GM12878 (cell line): ENCODE data around the gene ADPRS. TPM values are rescaled to one million over a fixed set of nuclear protein-coding genes. Genes with fewer than 3 reads are reported as not detected.

Source experiments
- ATAC-seq: fragments of 200-7000 bp; cut with Tn5 transposase; 3 replicates; pipeline ENCODE4 v1.9.1; 2020; ENCODE audit warnings: mild to moderate bottlenecking, moderate library complexity
- BruUV-seq: library from RNA; stranded (reverse); fragments of 400-500 nt; replicated peaks from 2 replicates; lab custom pipeline; 2021; lab: Mats Ljungman, UMichigan
- CTCF ChIA-PET: fragments of 300-600 bp; sonication (Branson Sonifier 250); formaldehyde crosslinking; extraction: SDS; loops from one replicate; lab custom pipeline; 2021; ENCODE audit warnings: inconsistent platforms; lab: Yijun Ruan, JAX
- POLR2A ChIA-PET: fragments of 350-600 bp; formaldehyde crosslinking; extraction: SDS; loops from one replicate; lab custom pipeline; 2021; ENCODE audit warnings: inconsistent platforms; lab: Charles Lee
- RAD21 ChIA-PET: fragments of 300-600 bp; sonication (Branson Sonifier 250); formaldehyde crosslinking; loops from one replicate; lab custom pipeline; 2023; ENCODE audit warnings: antibody characterized with exemption; ENCODE audit not compliant: unreplicated experiment; lab: Charles Lee
- SMC1A ChIA-PET: fragments of 300-600 bp; sonication (Branson Sonifier 250); formaldehyde crosslinking; loops from one replicate; lab custom pipeline; 2023; ENCODE audit not compliant: unreplicated experiment, uncharacterized antibody; lab: Charles Lee
- DNase-seq: peaks from one replicate; pipeline ENCODE4 v3.0.0-alpha.2; 2011; ENCODE audit warnings: low read depth, low spot score
- FAIRE-seq: peaks from 3 replicates; lab custom pipeline; 2011; peaks lifted over from hg19 to GRCh38; lab: Jason Lieb, UNC
- H2AFZ ChIP-seq: 2 replicates; pipeline ENCODE4 v1.6.0; 2011; ENCODE audit warnings: low read depth, low read length, control low read depth; ENCODE audit not compliant: control insufficient read depth
- H3K27ac ChIP-seq: 2 replicates; pipeline ENCODE4 v1.5.1; 2011; ENCODE audit warnings: control low read depth; ENCODE audit not compliant: control insufficient read depth, insufficient read depth
- H3K27me3 ChIP-seq, 2 experiments: replicated peaks in 1 of 2; 2 replicates each; pipeline versions ENCODE4 v1.6.0 to v1.6.1; 2011; ENCODE audit warnings: low read length in 1 of 2; ENCODE audit not compliant: control insufficient read depth in 2 of 2, insufficient read depth in 2 of 2
- H3K36me3 ChIP-seq, 2 experiments: 2 replicates each; pipeline ENCODE4 v1.5.1; 2011; ENCODE audit warnings: low read length in 1 of 2; ENCODE audit not compliant: control insufficient read depth in 2 of 2, insufficient read depth in 2 of 2
- H3K4me1 ChIP-seq: 2 replicates; pipeline ENCODE4 v1.6.1; 2011; ENCODE audit warnings: mild to moderate bottlenecking, low read length, moderate library complexity, mixed read lengths; ENCODE audit not compliant: control insufficient read depth, insufficient read depth
- H3K4me2 ChIP-seq: 2 replicates; pipeline ENCODE4 v1.6.0; 2011; ENCODE audit warnings: control low read depth; ENCODE audit not compliant: control insufficient read depth, insufficient read depth
- H3K4me3 ChIP-seq: fragments of 200-600 bp; sonication (generic); 2 replicates; pipeline ENCODE4 v1.5.1; 2016
- H3K79me2 ChIP-seq: 2 replicates; pipeline ENCODE4 v1.6.0; 2011; ENCODE audit warnings: low read length; ENCODE audit not compliant: control insufficient read depth, insufficient read depth
- H3K9ac ChIP-seq: 2 replicates; pipeline ENCODE4 v1.8.0; 2011; ENCODE audit warnings: low read length, control low read depth, mixed read lengths; ENCODE audit not compliant: control insufficient read depth, insufficient read depth
- H3K9me3 ChIP-seq: replicated peaks from 3 replicates; pipeline ENCODE4 v1.5.1; 2011; ENCODE audit warnings: mild to moderate bottlenecking, low read length; ENCODE audit not compliant: control insufficient read depth, insufficient read depth
- H4K20me1 ChIP-seq: 2 replicates; pipeline ENCODE4 v1.6.0; 2011; ENCODE audit not compliant: control insufficient read depth, insufficient read depth
- KAT2A ChIP-seq: conservative IDR thresholded peaks from 2 replicates; pipeline ENCODE4 v1.6.1; 2011; ENCODE audit warnings: low read depth, low read length; ENCODE audit not compliant: control insufficient read depth
- MYC ChIP-seq: IDR thresholded peaks from 2 replicates; pipeline ENCODE4 v1.6.1; 2011; ENCODE audit warnings: mild to moderate bottlenecking, low read length, moderate library complexity, inconsistent platforms; ENCODE audit not compliant: insufficient read depth, insufficient replicate concordance, insufficient read length, severe bottlenecking
- PAX8 ChIP-seq: fragments of 450-650 bp; IDR thresholded peaks from 2 replicates; pipeline ENCODE4 v1.6.1; 2017; ENCODE audit warnings: mild to moderate bottlenecking, moderate library complexity
- PBX3 ChIP-seq: IDR thresholded peaks from 2 replicates; pipeline ENCODE4 v1.6.1; 2011; ENCODE audit warnings: mild to moderate bottlenecking, low read depth, low read length, moderate library complexity; ENCODE audit not compliant: insufficient replicate concordance
- RUNX3 ChIP-seq: IDR thresholded peaks from 2 replicates; pipeline ENCODE4 v1.6.1; 2012; ENCODE audit warnings: low read length, inconsistent platforms
- SIN3A ChIP-seq: IDR thresholded peaks from 2 replicates; pipeline ENCODE4 v1.6.1; 2012; ENCODE audit warnings: low read depth, low read length, improper control_type of control experiment
- SKIL ChIP-seq: fragments of 450-650 bp; IDR thresholded peaks from 2 replicates; pipeline ENCODE4 v1.6.1; 2017; ENCODE audit warnings: mild to moderate bottlenecking, low read depth, inconsistent platforms; ENCODE audit not compliant: poor library complexity, severe bottlenecking
- WGBS: methylation state at CpG from one replicate; pipeline ENCODE4 v1.1.6; 2016; ENCODE audit warnings: low lambda C conversion rate; ENCODE audit not compliant: insufficient replicate concordance, insufficient coverage; ENCODE audit errors: missing lambda C conversion rate; 5-methylcytosine and 5-hydroxymethylcytosine counted together
- in situ Hi-C: fragments of 300-500 bp; cut with MboI; formaldehyde crosslinking; loops from 9 replicates; pipeline ENCODE4 v1.14.3; 2018; ENCODE audit warnings: mixed read lengths
- intact Hi-C: fragments of 100-400 bp; cut with micrococcal nuclease; formaldehyde crosslinking; loops from one replicate; pipeline ENCODE4 v1.14.2; 2022; ENCODE audit not compliant: unreplicated experiment
- polyA plus RNA-seq, 11 experiments: library from polyadenylated mRNA; depleted of rRNA in 4 of 11; unstranded in 6 of 11; stranded (reverse) in 5 of 11; fragments of >200 nt; fragmentation: Nextera tagmentation in 4 of 11; fragmentation: Illumina TruSeq in 1 of 11; extraction: Ambion mirVana in 4 of 11; extraction: Trizol in 1 of 11; gene quantifications; 1 replicate in 1 of 11; 2 replicates in 10 of 11; pipeline versions ENCODE4 v1.2.1 to v1.2.3, GENCODE V29; 2011 to 2016; ENCODE audit warnings: inconsistent platforms in 2 of 11, missing spikeins in 2 of 11, low read depth in 1 of 11
- total RNA-seq, 4 experiments: library from RNA; depleted of rRNA in 3 of 4; stranded (reverse); fragments of >200 nt in 3 of 4; fragmentation: Illumina TruSeq in 1 of 4; extraction: Trizol in 1 of 4; gene quantifications; 2 replicates each; pipeline versions ENCODE4 v1.2.1 to v1.2.3, GENCODE V29; 2013 to 2021

The ADPRS gene
- total and polyA plus RNA-seq, 10 of the 15 experiments (the other 5 are each of a cell fraction or from before 2014, with no cell fraction given), result 7.6 to 57.6 (median 39.1) TPM

DNA sequence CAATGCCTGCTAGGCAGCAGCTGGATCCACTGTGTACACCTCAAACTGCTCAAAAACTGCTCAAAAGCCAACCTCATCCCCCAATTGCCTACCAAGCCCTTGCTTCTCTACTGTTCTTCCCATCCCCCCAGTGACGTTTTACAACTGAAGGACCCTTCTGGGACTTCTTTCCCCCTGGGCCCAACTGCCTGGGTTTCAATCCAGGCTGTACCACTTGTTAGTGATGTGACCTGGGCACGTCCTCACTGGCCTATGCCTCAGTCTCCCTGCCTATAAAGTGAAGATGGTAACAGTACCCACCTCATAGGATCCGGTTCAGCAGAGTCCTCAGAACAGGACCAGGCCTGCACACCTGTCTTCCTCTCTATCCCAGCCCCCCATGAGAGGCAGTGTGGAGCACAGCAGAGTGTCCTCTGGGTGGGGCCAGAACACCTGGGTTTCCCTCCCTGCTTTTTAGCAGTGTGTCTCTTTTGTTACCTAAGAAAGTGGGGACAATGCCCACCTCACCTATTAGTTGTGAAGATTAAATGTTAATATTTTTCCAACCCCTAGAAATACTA lies 6.7 kb upstream of the ADPRS start (continued):
- TF ChIP-seq PBX3 (no peak), RUNX3 (no peak), MYC (no peak), SIN3A (no peak)

GRCh38 chr1:36083219-36083618 lies 5.5 kb upstream of the ADPRS start:
- ATAC-seq, result no peak
- Histone ChIP-seq H3K9ac (no peak overlapping the region), H3K36me3 (no peaks in the 10 kb centered on the region), H3K9me3 (no peaks in the 10 kb centered on the region), H3K4me2 (no peak overlapping the region), H3K27ac (no peak overlapping the region), H2AFZ (no peak overlapping the region), H3K27me3 (no peaks in the 10 kb centered on the region; a peak in 1 of 4 replicates), H4K20me1 (no peaks in the 10 kb centered on the region), H3K4me3 (no peak overlapping the region), H3K4me1 (no peaks in the 10 kb centered on the region; the same call in 1 of the 2 replicates), H3K79me2 (no peaks in the 10 kb centered on the region)
- in situ Hi-C loops (no loop called here), intact Hi-C loops (loop anchor here (10.0 kb wide), 1 partner anchor 198 kb away; the partner anchor contains the start of gene AGO1)
- TF ChIP-seq SKIL, result no peak
- no peak for TF ChIP-seq PAX8
- no peak for TF ChIP-seq KAT2A
- no peak for DNase-seq
- FAIRE-seq, result no peak
- BruUV-seq, result no TSS peak
- SMC1A ChIA-PET, result no interaction called here
- CTCF ChIA-PET, result no interaction called here
- POLR2A ChIA-PET, result no interaction called here
- RAD21 ChIA-PET, result no interaction called here
- WGBS, result 61% methylated on average over 13 of the region's 13 CpGs
